ENCODE results near the gene CAMK2B.

Gene CAMK2B

DNA sequence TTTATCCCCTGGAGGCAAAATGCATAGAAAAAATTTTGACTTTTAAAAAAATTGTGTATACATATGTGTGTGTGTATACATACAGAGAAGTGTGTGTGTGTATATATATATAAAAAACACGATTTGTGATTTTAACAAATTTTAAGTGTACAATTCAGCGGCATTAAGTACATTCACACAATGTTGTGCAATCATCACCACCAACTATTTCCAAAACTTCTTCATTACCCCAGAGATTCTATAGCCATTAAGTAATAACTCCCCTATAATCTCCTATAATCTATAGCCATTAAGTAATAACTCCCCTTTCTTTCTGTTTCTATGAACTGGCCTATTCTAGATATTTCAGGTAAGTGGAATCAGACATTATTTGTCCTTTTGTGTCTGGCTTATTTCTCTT, 20.7 kb upstream of the CAMK2B start:
- no peak overlapping the region for H3K4me3 ChIP-seq (ENCODE audit: low read length)
- TF ChIP-seq, protein P1, sequence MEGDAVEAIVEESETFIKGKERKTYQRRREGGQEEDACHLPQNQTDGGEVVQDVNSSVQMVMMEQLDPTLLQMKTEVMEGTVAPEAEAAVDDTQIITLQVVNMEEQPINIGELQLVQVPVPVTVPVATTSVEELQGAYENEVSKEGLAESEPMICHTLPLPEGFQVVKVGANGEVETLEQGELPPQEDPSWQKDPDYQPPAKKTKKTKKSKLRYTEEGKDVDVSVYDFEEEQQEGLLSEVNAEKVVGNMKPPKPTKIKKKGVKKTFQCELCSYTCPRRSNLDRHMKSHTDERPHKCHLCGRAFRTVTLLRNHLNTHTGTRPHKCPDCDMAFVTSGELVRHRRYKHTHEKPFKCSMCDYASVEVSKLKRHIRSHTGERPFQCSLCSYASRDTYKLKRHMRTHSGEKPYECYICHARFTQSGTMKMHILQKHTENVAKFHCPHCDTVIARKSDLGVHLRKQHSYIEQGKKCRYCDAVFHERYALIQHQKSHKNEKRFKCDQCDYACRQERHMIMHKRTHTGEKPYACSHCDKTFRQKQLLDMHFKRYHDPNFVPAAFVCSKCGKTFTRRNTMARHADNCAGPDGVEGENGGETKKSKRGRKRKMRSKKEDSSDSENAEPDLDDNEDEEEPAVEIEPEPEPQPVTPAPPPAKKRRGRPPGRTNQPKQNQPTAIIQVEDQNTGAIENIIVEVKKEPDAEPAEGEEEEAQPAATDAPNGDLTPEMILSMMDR (conservative IDR thresholded peaks at IDR 0.05; ENCODE audit: low read length) = no peak
- DNase-seq (ENCODE audit: low read depth) = no peak

DNA sequence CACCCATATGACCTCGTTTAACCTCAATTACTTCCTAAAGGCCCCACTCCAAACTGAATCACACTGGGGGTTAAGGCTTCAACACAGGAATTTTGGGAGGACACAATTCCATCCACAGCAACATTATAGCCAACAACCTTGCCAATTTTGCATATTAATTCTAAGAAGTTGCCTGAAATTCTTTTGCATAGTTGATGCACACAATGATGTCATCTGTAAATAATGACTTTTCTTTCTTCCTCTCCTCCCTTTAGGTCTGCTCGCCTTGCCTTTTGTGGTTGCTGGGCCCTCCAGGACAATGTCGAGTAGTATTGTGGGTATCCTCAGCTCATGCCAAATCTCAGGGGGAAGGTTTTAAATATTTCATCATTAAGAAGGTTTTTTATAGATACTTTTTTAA, 16.0 kb upstream of the CAMK2B start:
- no peak for DNase-seq (ENCODE audit: low read depth)
- no peak overlapping the region for H3K4me3 ChIP-seq (ENCODE audit: low read length)
- TF ChIP-seq, protein P1 (conservative IDR thresholded peaks at IDR 0.05; ENCODE audit: low read length) = no peak

DNA sequence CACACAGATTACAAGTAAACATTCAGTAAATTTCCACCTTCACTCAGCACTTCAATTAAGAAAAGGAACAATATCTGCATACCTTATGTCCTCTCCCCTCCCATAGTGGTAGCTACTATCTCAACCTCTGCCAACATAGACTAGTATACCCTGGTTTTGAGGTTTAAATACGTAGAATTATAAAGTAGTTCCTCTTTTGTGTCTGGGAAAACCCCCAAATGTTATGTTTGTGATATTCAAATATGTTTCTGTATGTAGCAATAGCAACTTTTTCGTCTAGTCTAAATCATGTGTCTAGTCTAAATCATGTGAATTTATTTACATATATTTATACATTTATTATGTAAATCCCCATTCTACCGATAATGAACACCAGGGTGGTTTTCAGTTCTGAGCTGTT, 13.2 kb upstream of the CAMK2B start:
- H3K4me3 ChIP-seq (ENCODE audit: low read length) = no peak overlapping the region
- no peak for DNase-seq (ENCODE audit: low read depth)
- TF ChIP-seq, protein P1 (conservative IDR thresholded peaks at IDR 0.05; ENCODE audit: low read length) = no peak

DNA sequence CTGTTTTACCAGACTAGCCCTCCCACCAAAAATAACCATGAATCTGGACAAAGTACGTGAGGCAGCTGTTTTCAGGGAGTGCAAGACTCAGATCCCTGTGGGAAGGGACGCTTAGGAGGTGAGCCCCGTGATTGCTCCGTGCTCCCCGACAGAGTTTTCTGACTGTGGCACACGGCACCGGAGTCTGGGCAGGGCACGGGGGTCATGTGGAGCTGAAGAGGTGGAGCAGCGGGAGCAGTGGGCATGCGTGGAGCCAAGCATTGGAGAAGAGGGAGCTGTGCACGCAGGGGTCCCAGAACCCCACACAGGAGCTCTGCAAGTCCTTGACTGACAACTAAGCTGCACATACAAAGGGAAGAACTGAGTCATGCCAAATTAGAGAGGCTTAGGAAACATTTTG, 11.1 kb upstream of the CAMK2B start:
- no peak for DNase-seq (ENCODE audit: low read depth)
- no peak overlapping the region for H3K4me3 ChIP-seq (ENCODE audit: low read length)
- TF ChIP-seq, protein P1 (conservative IDR thresholded peaks at IDR 0.05; ENCODE audit: low read length) = no peak

DNA sequence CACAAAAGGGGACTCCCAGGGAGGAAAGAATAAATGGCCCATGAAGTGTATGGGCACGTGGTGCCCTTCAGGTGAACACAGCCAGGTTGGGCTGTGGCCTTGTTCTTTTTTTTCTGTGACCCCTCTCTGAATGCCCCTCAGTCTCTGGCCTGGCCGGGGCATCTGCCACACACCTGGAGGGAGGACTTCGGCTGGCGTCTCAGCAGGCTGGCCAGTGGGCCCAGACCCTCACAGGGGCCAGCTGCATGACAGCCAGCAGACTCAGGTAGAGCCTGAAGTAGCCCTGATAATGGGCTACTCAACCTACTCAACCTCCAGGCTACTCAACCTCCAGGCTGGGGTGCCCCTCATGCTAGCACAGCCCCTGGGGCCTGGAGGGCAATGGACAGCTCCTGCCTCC, 9.8 kb upstream of the CAMK2B start:
- TF ChIP-seq, protein P1 (conservative IDR thresholded peaks at IDR 0.05; ENCODE audit: low read length) = no peak
- no peak overlapping the region for H3K4me3 ChIP-seq (ENCODE audit: low read length)
- DNase-seq (ENCODE audit: low read depth) = no peak

DNA sequence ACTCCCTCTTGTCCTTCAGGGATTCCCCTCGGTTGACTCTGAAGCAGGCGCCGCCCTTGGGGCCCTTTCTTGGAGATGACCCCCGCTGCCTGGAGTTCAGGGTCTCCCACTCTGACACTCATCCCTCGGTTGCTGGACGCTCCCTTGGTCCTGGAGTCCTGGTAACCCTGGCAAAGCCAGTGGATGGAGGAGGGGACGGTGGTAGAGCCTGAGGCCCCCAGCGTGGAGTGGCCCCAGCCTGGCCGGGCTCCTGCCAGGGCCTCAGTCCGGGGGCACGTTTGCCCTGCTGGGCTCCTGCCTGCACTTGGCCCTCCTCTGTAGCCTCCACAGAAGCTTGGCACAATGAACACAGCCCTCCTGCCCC, 9.3 kb upstream of the CAMK2B start:
- no peak for DNase-seq (ENCODE audit: low read depth)
- TF ChIP-seq, protein P1 (conservative IDR thresholded peaks at IDR 0.05; ENCODE audit: low read length) = no peak
- no peak overlapping the region for H3K4me3 ChIP-seq (ENCODE audit: low read length)

DNA sequence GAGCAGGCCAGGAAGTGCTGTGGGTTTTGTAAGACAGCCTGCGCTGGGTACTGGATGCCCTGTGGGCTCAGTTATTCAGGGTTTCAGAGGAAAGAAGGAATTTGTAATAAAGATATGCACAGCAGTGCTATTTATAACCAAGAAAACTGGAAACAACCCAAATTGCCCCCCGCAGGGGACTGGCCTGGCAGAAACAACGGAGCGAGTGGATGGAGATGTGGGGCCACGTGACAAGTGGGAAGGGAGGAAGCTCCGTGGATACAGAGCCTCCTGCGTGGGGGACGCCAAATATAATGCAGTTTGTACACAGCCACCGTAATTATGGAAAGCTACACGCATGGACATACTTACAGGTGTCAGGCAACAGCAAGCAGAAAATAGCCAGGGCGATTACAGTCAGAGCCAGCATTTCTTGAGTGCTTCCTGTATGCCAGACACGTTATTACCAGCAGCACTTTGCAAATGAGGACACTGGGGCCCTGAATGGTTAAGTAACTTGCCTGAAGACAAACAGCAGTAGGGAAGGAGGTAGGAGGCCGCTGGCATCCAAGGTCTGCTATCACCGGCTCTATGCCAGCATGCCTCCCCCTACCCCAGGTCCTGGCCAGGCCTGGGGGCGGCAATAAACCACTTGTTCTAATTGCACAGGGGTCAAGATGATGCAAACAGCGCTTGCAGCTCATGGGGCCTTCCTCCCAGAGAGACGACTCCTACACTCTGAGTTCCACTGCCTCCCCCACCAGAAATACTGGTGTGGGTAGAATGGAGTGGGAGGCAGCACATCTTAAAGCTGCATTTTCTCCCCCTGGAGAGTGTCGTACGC, 8.7 kb upstream of the CAMK2B start:
- no peak overlapping the region for H3K4me3 ChIP-seq (ENCODE audit: low read length)
- TF ChIP-seq, protein P1 (conservative IDR thresholded peaks at IDR 0.05; ENCODE audit: low read length) = no peak
- no peak for DNase-seq (ENCODE audit: low read depth)
